IPS DF 6.9 (cell line): ENCODE data around the gene ATP5F1C.
"Not testable (repeated sequence)": the region's sequence is repeated elsewhere in the genome, so short reads cannot be mapped to it uniquely, and the experiment has no call there.

Experiments
- DNase-seq: peaks from one replicate; pipeline ENCODE4 v3.0.0-alpha.2; 2013; ENCODE audit warnings: low read depth, low spot score
- H3K27ac ChIP-seq: one replicate; pipeline ENCODE4 v1.5.1; 2013; ENCODE audit warnings: low read length, control low read depth
- H3K27me3 ChIP-seq: 2 replicates; pipeline ENCODE4 v1.6.1; 2013; ENCODE audit warnings: mild to moderate bottlenecking, low read length; ENCODE audit not compliant: control insufficient read depth, insufficient read depth
- H3K36me3 ChIP-seq: 2 replicates; pipeline ENCODE4 v1.6.1; 2013; ENCODE audit warnings: low read length; ENCODE audit not compliant: control insufficient read depth, insufficient read depth
- H3K4me1 ChIP-seq: 2 replicates; pipeline ENCODE4 v1.6.1; 2013; ENCODE audit warnings: low read length; ENCODE audit not compliant: control insufficient read depth, insufficient read depth
- H3K4me3 ChIP-seq: 2 replicates; pipeline ENCODE4 v1.5.1; 2013; ENCODE audit warnings: mild to moderate bottlenecking, low read length
- H3K9me3 ChIP-seq: 2 replicates; pipeline ENCODE4 v1.6.1; 2013; ENCODE audit warnings: low read length, inconsistent platforms; ENCODE audit not compliant: control insufficient read depth, insufficient read depth
- WGBS: extraction: QIAGEN DNeasy Blood & Tissue Kit; methylation state at CpG from one replicate; pipeline ENCODE4 v1.1.7; 2013; ENCODE audit warnings: mixed read lengths, missing lambda C conversion rate; ENCODE audit not compliant: insufficient read length, insufficient coverage; 5-methylcytosine and 5-hydroxymethylcytosine counted together

The ATP5F1C gene

DNA sequence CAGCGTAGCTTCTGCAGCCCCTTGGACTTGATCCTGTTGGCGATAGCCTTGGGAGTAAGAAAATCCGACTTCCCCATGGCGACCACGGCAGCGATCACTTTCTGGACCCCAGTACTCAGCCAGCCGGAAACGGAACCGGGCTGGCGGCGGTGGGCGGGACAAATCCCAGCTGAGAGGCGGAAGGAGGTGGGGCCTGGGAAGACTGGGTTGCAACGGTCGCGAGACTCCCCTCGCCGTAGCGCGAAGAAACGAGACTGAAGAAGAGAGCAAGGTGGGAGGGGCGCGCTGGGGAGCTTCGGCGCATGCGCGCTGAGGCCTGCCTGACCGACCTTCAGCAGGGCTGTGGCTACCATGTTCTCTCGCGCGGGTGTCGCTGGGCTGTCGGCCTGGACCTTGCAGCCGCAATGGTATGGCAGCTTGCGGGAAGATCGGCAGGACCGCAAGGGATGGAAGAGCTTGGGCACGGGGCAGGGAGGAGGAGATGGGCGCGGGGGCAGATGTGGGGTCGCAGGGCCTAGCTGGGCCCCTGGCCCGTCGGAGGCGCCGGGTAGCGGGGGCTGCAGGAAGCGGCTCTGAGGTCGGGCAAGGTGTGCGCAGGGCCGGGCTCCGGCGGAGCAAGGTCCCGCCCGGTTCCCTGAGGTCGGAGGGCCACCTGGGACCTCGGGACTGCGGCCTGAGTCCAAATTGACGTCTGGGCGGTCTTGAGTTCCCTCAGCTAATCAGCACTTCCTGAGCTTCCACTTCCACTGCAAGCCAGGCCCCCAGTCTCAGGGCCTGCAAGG lies at the start of gene ATP5F1C, which contains the start of gene KIN:
Gene ATP5F1C (plus strand): TSS at position 321 of the 782 bp plus-strand sequence. CDS start 31 bp downstream, at position 352.
Gene KIN (minus strand): TSS at position 137 of the 782 bp plus-strand sequence. CDS start 60 bp downstream, at position 77.
- no CpG with 5 or more reads among the region's 59 CpGs for WGBS
- DNase-seq = peak; percentile 97
- H3K4me1 ChIP-seq = no peaks in the 10 kb centered on the region
- H3K4me3 ChIP-seq = peak within 1 kb of the TSS; percentile 84
- no peaks in the 10 kb centered on the region for H3K9me3 ChIP-seq
- H3K27ac ChIP-seq = no peak within 1 kb of the TSS
- no peaks in the 10 kb centered on the region for H3K36me3 ChIP-seq
- H3K27me3 ChIP-seq = no peaks in the 10 kb centered on the region

DNA sequence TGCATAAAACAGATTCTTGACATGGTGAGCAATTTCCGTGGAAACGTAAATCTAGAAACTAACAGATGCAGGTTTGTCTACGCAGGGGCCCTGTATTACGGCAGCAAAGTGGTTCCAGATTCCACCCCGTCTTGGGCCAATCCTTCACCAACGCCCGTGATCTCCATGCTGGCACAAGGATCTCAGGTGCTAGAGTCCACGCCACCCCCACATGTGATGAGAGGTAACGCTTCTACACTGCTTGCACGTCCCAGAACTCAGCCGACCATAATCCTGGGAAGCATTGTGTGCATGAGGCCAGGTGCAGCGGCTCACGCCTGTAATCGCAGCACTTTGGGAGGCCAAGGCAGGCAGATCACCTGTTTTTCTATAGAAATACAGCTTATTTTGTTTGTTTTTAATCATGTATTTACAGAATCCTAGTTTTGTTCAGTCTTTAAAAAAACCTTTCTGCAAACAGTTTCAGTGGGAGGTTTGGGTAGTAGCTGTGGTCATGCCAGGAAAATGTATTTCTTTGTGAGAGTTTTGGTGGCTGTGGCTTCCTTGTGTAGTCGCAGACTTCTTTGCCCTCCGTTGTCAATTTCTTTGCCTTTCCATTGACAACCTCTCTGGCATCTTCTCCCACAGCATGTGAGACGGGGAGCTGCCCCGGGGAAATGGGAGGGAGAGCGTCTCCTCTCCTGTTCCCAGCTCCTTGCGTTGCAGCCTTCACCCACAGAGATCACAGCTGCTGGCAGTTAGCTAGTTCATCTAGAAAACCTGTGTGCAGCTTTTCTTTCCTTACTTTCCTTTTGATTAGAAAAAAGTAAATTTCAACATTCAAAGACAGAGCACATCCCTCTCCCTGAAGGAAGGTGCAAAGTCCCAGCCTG lies 49.2 kb upstream of the ATP5F1C start:
- Histone ChIP-seq H3K4me1 (no peaks in the 10 kb centered on the region), H3K27ac (no peak overlapping the region), H3K4me3 (no peak overlapping the region), H3K36me3 (no peaks in the 10 kb centered on the region), H3K27me3 (no peaks in the 10 kb centered on the region), H3K9me3 (no peaks in the 10 kb centered on the region)
- DNase-seq = no peak
- WGBS = no CpG with 5 or more reads among the region's 20 CpGs

DNA sequence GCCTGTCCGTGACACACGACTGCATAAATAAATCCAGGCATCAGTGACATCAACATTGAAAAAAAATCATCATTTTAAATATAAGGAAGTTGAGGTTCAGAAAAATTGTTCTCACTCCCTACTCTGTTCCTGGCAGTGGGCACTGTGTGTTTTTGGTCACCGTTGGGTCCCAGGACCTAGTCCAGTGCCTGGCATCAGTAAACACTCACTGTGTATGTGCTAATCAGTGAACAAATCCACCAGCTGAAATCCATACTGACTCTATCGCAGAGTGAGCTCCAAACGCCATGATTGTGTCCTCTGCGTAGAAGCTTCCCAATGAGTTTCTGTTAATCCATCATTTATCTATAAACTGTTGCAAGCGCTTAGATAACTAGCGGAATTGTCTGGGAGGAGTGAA lies 43.7 kb upstream of the ATP5F1C start:
- no peak for DNase-seq
- H3K9me3 ChIP-seq = no peaks in the 10 kb centered on the region
- no peaks in the 10 kb centered on the region for H3K36me3 ChIP-seq
- no peak overlapping the region for H3K27ac ChIP-seq
- H3K27me3 ChIP-seq = no peaks in the 10 kb centered on the region
- no CpG with 5 or more reads among the region's 8 CpGs for WGBS
- no peaks in the 10 kb centered on the region for H3K4me1 ChIP-seq
- no peak overlapping the region for H3K4me3 ChIP-seq

DNA sequence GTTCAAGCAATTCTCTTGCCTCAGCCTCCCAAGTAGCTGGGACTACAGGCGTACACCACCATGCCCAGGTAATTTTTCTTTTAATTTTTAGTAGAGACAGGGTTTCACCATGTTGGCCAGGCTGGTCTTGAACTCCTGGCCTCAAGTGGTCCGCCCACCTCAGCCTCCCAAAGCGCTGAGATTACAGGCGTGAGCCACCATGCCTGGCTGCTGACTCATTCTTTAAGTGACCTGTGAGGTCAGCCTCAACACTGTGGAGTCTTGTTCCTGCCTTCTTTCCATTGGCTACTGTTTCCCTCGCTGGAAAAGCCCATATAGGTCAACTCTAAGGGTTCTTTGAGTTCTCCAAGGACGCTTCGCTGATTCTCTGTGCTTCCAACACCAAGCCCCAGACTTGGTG lies 39.3 kb upstream of the ATP5F1C start:
- DNase-seq, H3K27ac ChIP-seq, H3K4me1 ChIP-seq, H3K36me3 ChIP-seq, H3K9me3 ChIP-seq, H3K27me3 ChIP-seq, H3K4me3 ChIP-seq: not testable (repeated sequence)
- WGBS = no CpG with 5 or more reads among the region's 7 CpGs

DNA sequence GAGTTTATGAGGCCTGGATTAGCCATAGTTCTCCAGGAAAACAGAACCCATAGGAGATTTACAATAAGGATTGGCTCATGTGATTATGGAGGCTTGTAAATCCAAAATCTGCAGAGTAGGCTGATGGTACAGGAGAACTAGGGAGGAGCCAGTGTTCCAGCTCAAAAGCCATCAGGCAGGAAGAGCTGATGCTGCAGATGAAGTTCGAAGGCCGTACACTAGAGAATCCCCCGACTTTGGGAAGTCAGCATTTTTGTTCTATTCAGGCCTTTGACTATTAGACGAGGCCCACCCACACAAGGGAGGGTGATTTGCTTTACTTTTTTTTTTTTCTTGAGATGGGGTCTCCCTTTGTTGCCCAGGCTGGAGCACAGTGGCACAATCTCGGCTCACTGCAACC lies 37.8 kb upstream of the ATP5F1C start:
- H3K4me3 ChIP-seq = no peak overlapping the region
- no peaks in the 10 kb centered on the region for H3K4me1 ChIP-seq
- WGBS = no CpG with 5 or more reads among the region's 5 CpGs
- DNase-seq = no peak
- H3K27ac ChIP-seq = no peak overlapping the region
- H3K9me3 ChIP-seq = no peaks in the 10 kb centered on the region
- peaks cover 7% of the 10 kb centered on the region; the same call in 1 of the 2 replicates for H3K36me3 ChIP-seq
- no peaks in the 10 kb centered on the region for H3K27me3 ChIP-seq

DNA sequence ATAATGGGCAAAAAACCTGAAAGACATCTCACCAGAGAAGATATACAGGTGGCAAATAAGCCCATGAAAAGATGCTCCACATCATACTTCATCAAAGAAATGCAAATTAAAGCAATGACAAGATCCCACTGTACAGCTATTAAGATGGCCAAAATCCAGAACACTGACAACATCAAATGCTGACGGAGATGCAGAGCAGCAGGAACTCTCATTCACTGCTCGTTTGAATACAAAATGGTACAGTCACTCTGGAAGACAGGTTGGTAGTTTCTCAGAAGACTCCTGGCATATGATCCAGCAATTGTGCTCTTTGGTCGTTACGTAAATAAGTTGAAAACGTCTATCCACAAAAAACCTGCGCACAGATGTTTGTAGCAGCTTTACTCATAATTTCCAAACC lies 35.7 kb upstream of the ATP5F1C start:
- Histone ChIP-seq H3K9me3 (no peaks in the 10 kb centered on the region), H3K36me3 (peaks cover 7% of the 10 kb centered on the region; the same call in 1 of the 2 replicates), H3K4me3 (no peak overlapping the region), H3K4me1 (no peaks in the 10 kb centered on the region), H3K27ac (no peak overlapping the region), H3K27me3 (no peaks in the 10 kb centered on the region)
- WGBS = no CpG with 5 or more reads among the region's 6 CpGs
- DNase-seq = no peak

DNA sequence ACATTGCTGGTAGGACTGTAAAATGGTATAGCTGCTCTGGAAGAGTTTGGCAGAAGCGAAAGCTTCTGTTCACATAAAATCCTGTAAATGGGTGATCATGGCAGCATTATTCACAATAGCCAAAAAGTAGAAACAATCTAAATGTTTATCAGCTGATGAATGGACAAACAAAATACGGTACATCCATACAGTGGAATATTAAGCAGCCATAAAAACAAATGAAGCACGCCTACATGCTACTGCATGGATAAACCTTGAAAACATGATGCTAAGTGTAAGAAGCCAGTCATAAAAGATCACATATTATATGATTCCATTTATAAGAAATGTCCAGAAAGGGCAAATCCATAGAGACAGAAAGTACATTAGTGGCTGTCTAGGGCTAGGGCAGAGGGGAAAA lies 32.9 kb upstream of the ATP5F1C start:
- no peaks in the 10 kb centered on the region for H3K27me3 ChIP-seq
- no peak for DNase-seq
- peaks cover 7% of the 10 kb centered on the region; the same call in 1 of the 2 replicates for H3K36me3 ChIP-seq
- H3K4me1 ChIP-seq = no peaks in the 10 kb centered on the region
- no peaks in the 10 kb centered on the region for H3K9me3 ChIP-seq
- no peak overlapping the region for H3K4me3 ChIP-seq
- WGBS = no CpG with 5 or more reads among the region's 3 CpGs
- no peak overlapping the region for H3K27ac ChIP-seq

DNA sequence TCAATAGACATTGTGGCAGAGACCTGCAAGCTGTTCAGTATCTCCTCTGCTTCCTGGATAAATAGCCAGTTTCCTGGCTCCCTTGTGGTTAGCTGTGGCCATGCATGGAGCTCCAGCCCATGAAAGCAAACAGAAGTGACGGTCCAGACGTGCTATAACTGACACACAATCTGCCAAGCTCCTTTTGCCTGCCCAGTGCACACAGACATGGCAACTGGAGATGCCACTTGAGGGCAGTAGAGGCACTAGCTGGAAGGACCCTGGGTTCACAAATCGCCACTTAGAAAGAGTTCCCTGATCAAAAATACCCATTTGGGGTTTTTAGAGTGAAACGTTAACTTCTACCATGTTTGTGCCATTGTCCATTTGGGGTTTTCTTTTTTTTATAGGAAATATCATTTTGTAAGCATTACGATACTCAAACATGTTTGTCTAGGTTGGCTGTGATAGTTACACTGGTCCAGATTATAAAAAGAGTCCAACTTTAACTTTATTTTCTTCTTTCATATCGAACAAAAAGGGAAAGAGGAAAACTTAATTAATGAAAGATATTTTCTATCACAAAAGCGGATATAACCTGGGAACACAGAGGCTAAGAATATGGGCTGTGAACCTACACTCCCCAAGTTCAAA lies 31.5 kb upstream of the ATP5F1C start:
- Histone ChIP-seq H3K36me3 (peaks cover 7% of the 10 kb centered on the region; the same call in 1 of the 2 replicates), H3K27me3 (no peaks in the 10 kb centered on the region), H3K27ac (no peak overlapping the region), H3K9me3 (no peaks in the 10 kb centered on the region), H3K4me1 (no peaks in the 10 kb centered on the region), H3K4me3 (no peak overlapping the region)
- no CpG with 5 or more reads among the region's 7 CpGs for whole genome bisulfite sequencing
- DNase-seq = no peak

DNA sequence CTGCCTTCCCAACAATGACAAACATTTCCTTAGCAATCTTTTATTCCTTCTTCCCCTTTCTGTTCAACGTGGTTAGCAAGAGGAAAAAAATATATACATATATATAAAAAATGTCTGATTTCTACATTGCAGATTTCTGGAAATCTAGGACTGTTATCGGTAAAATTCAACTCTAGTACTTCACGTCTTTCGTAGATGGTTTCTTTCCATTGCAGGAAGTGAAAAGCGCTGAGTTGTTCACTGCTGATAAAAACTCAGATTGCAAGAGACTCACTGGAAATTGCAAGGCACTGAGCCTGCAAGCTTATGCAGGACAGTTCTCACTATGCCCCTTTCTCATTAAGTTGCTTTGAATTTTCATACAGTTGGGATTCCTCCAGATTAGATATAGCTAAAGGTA lies 24.0 kb upstream of the ATP5F1C start:
- no peak for DNase-seq
- Histone ChIP-seq H3K27ac (no peak overlapping the region), H3K4me1 (no peaks in the 10 kb centered on the region), H3K27me3 (no peaks in the 10 kb centered on the region), H3K36me3 (no peaks in the 10 kb centered on the region; the same call in 1 of the 2 replicates), H3K4me3 (no peak overlapping the region), H3K9me3 (no peaks in the 10 kb centered on the region)
- WGBS = no CpG with 5 or more reads among the region's 5 CpGs

DNA sequence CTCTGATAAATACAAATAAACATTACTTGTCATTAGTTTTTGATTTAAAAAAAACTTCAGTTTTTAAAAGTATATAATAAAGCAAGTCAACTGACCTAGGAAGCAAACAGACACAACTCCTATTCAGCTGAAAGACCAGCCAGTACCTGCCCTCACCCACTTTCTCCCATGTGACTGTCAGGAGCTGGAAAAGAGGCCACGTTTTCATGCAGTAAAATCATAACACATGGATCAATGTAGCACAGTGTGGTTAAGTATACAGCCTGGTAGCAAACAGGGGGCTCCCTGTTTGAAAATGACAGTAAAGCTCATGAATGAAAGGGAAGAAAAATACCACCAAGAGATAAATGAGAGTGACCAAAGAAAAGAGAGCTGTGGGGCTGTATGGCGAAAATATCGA lies 21.7 kb upstream of the ATP5F1C start:
- H3K27ac ChIP-seq = no peak overlapping the region
- no peaks in the 10 kb centered on the region; the same call in 1 of the 2 replicates for H3K36me3 ChIP-seq
- H3K4me3 ChIP-seq = no peak overlapping the region
- no peaks in the 10 kb centered on the region for H3K27me3 ChIP-seq
- H3K9me3 ChIP-seq = no peaks in the 10 kb centered on the region
- no CpG with 5 or more reads among the region's 3 CpGs for WGBS
- DNase-seq = no peak
- H3K4me1 ChIP-seq = no peaks in the 10 kb centered on the region
